ENCODE measurements around the gene SCN4A. TPM values are rescaled to one million over a fixed set of nuclear protein-coding genes. Genes with fewer than 3 reads are reported as not detected.
A peak's percentile ranks its signal among the peaks of the same experiment; 100 is the strongest.
"Not testable (repeated sequence)": the region's sequence is repeated elsewhere in the genome, so short reads cannot be mapped to it uniquely, and the experiment has no call there.

The SCN4A gene
- total RNA-seq, 4 donors from 2014 or later: 0.21 to 2.4 (median 1.1) TPM

DNA sequence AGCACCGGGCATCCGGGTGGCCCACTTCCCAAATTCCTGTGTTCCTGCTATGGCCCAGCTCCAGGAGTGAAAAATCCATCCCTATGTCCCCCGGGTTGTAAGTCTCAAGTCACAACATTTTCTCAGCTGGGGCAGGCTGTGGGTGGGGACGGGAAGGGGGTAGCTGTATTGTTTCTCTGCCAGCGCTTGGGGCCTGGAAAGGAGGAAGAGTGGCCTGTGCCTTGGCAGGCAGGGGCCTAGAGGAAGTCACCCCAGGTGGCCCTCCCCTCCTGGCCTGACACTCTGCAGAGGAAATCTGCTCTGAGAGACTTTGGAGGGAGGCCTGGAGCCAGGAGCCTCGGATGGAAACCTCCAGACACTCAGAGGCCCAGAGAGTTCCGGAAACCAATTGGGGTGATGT, 10.6 kb upstream of the SCN4A start:
- DNase-seq (ENCODE audit: low spot score in 2 of 2): no peak
- 40 to 49% methylated on average over 7 of the region's 7 CpGs for WGBS, 2 donors
- Histone ChIP-seq H3K4me3 (no peak overlapping the region), H3K27ac (peak overlapping the region in 2 of 4 donors; percentile 55 to 68), H3K4me1 (peaks cover 0 to 60% (median 8%) of the 10 kb centered on the region in 4 donors), H3K36me3 (no peaks in the 10 kb centered on the region), H3K9me3 (peaks cover 0 to 8% (median 0%) of the 10 kb centered on the region in 4 donors), H3K27me3 (peaks cover 0 to 4% of the 10 kb centered on the region in 2 donors)
- TF ChIP-seq POLR2A (IDR thresholded peaks at IDR 0.05): no peak
- TF ChIP-seq EP300 (IDR thresholded peaks at IDR 0.05): no peak
- TF ChIP-seq, protein P1, sequence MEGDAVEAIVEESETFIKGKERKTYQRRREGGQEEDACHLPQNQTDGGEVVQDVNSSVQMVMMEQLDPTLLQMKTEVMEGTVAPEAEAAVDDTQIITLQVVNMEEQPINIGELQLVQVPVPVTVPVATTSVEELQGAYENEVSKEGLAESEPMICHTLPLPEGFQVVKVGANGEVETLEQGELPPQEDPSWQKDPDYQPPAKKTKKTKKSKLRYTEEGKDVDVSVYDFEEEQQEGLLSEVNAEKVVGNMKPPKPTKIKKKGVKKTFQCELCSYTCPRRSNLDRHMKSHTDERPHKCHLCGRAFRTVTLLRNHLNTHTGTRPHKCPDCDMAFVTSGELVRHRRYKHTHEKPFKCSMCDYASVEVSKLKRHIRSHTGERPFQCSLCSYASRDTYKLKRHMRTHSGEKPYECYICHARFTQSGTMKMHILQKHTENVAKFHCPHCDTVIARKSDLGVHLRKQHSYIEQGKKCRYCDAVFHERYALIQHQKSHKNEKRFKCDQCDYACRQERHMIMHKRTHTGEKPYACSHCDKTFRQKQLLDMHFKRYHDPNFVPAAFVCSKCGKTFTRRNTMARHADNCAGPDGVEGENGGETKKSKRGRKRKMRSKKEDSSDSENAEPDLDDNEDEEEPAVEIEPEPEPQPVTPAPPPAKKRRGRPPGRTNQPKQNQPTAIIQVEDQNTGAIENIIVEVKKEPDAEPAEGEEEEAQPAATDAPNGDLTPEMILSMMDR (IDR thresholded peaks at IDR 0.05): no peak

DNA sequence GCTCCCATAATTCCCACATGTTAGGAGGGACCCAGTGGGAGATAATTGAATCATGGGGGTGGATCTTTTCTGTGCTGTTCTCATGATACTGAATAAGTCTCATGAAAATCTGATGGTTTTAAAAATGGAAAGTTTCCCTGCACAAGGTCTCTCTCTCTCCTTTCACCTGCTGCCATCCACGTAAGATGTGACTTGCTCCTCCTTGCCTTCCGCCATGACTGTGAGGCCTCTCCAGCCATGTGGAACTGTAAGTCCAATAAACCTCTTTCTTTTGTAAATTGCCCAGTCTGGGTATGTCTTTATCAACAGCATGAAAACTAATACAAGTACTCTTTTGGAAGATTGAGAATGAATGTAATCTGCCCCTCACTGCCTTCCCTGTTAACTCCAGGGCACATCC, 9.9 kb upstream of the SCN4A start:
- not testable (repeated sequence) for DNase-seq (ENCODE audit: low spot score in 2 of 2); H3K36me3 ChIP-seq; H3K9me3 ChIP-seq; H3K4me3 ChIP-seq; H3K27me3 ChIP-seq
- Histone ChIP-seq H3K27ac (peak overlapping the region in 1 of 4 donors; percentile 55), H3K4me1 (peaks cover 0 to 53% (median 8%) of the 10 kb centered on the region in 4 donors)
- 96 to 98% methylated on average over 2 of the region's 2 CpGs for WGBS, 2 donors

- Histone ChIP-seq H3K4me1 (peaks cover 0 to 18% (median 0%) of the 10 kb centered on the region in 4 donors), H3K36me3 (no peaks in the 10 kb centered on the region), H3K9me3 (peaks cover 0 to 8% (median 0%) of the 10 kb centered on the region in 4 donors), H3K27ac (no peak overlapping the region), H3K4me3 (no peak overlapping the region), H3K27me3 (no peaks in the 10 kb centered on the region)
- TF ChIP-seq, protein P1 (IDR thresholded peaks at IDR 0.05): no peak
- TF ChIP-seq EP300 (IDR thresholded peaks at IDR 0.05): no peak
- no peak for TF ChIP-seq POLR2A (IDR thresholded peaks at IDR 0.05)
- DNase-seq (ENCODE audit: low spot score in 2 of 2): no peak
- WGBS, 2 donors: 65 to 68% methylated on average over 13 of the region's 13 CpGs
Observed at GRCh38 chr17:63978272-63979200, 5.8 kb upstream of the SCN4A start.

GRCh38 chr17:63976702-63977101, 4.0 kb upstream of the SCN4A start:
- no peak for DNase-seq (ENCODE audit: low spot score in 2 of 2)
- TF ChIP-seq POLR2A (IDR thresholded peaks at IDR 0.05) (no peak), EP300 (IDR thresholded peaks at IDR 0.05) (no peak)
- TF ChIP-seq, protein P1 (IDR thresholded peaks at IDR 0.05): no peak
- Histone ChIP-seq H3K27me3 (no peaks in the 10 kb centered on the region), H3K36me3 (no peaks in the 10 kb centered on the region), H3K9me3 (peaks cover 0 to 2% (median 0%) of the 10 kb centered on the region in 4 donors), H3K4me1 (peaks cover 0 to 10% (median 0%) of the 10 kb centered on the region in 4 donors), H3K27ac (no peak overlapping the region), H3K4me3 (no peak overlapping the region)
- 79 to 80% methylated on average over 3 of the region's 3 CpGs for WGBS, 2 donors

DNA sequence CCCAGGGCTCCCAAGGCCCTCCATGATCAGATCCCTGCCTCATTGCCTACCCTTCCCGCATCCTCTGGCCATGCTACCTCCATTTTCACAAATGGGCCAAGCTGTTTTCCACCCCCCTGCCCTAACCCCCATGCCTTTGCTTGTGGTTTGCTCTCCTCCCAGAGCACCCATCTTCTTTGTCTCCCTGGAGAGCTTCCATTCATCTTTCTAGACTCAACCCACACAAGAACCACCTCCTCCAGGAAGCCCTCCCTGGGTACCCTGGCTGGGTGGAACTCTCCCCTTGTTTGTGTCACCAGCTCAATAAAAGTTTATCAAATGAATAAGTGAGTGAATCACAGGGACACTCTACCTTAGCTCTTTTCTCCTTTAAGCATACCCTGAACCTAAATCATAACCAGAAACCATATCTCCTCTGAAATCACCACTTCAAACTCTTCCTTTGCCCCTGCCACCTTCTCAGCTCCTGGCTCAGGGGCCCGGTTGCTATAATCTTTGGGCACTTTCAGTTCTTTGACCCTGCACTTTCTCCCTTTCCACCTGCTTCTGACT, 2.9 kb upstream of the SCN4A start:
- 84 to 96% methylated on average over 2 of the region's 2 CpGs for WGBS, 2 donors
- no peak overlapping the region for H3K4me3 ChIP-seq
- no peak for TF ChIP-seq EP300 (IDR thresholded peaks at IDR 0.05)
- TF ChIP-seq, protein P1 (IDR thresholded peaks at IDR 0.05): no peak
- TF ChIP-seq POLR2A (IDR thresholded peaks at IDR 0.05): no peak
- peaks cover 0 to 7% (median 0%) of the 10 kb centered on the region in 4 donors for H3K4me1 ChIP-seq
- no peaks in the 10 kb centered on the region for H3K36me3 ChIP-seq
- no peaks in the 10 kb centered on the region for H3K9me3 ChIP-seq
- no peaks in the 10 kb centered on the region for H3K27me3 ChIP-seq
- no peak overlapping the region for H3K27ac ChIP-seq
- DNase-seq (ENCODE audit: low spot score in 2 of 2): no peak

Data from tibial nerve (tissue), 4 donors.